HG03039 (cell line): ENCODE results near the gene VANGL2.

ENCODE experiments used
- ATAC-seq: cut with Tn5 transposase; IDR thresholded peaks from one replicate; pipeline ENCODE4 v1.9.1; 2021; ENCODE audit warnings: mild to moderate bottlenecking, moderate library complexity; ENCODE audit not compliant: unreplicated experiment

VANGL2 gene

DNA sequence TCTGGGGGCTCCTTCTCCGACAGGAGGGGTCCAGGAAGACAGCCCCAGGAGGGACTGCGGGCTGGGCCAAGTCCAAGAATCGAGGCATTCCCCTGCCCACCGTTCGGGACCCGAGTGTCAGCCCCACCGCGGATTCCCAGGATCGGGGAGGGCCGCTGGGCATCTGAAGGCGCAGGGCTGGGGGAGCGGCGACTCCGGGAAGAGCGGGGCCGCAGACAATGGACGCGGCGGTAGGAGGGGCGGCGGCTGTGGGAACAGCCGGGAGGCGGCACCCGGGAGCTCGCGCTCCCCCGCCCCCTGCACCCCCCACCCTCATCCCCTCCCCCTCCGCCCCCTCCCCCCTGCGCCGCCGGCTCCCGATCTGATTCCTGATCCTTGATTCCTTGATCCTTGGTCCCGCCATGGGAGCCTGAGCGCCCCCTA lies at the start of gene VANGL2:
VANGL2 (plus strand) TSS at position 342 of the 423 bp plus-strand sequence. CDS start 15,274 bp downstream, outside the sequence.
- ATAC-seq = no peak

DNA sequence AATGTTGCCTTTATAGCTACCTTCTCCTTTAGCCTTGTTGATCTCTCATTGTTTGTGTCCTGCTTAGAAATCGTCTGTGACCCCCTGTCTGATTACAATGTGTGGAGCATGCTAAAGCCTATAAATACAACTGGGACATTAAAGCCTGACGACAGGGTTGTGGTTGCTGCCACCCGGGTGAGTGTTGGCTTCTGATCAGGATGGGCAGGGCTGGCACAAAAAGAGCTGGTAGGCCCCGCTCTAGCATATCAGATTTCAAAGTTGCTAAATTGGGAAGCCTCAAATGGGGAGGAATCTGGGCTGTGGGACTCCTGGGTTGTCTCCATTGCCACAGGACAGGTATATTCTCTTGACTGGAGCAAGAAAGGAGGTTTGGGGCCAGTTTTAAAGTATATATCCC lies 48.7 kb upstream of the VANGL2 start:
- no peak for ATAC-seq

DNA sequence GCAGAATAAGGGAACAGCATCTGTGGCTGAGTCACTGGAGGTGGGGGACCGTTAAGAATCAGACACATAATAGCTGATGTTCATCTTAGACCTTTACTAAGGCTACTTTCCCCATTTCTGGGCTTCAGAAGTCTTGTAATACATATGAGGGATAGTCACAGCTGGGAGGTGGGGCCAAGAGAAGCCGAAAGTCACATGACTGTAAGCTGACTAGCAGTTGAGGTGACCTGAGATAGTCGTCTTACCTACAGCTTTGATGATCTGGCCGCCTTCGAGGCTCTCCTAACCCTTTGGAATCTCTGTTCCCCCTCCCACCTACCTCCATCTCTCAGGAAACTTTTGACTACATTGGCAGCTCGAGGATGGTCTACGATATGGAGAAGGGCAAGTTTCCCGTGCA lies 47.8 kb upstream of the VANGL2 start:
- ATAC-seq = no peak

DNA sequence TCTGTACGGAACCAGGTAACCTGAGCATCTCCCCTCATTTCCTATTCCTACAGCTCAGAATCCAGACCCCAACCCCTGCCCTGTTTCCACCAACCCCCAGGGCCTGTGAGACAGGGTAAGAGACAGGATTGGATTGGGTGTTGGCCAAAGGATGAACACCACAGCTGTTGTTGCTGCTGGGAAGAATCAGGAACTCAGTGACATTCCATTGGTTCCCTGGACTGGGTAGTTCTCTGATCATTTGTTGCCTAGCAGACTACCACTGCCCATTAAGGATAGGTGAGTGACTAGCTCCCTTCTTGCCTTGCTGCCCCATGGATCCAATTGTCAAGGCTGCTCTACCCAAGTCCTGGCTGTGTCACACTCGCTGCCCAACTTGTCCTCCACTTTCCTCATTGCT lies 47.1 kb upstream of the VANGL2 start:
- ATAC-seq = no peak

DNA sequence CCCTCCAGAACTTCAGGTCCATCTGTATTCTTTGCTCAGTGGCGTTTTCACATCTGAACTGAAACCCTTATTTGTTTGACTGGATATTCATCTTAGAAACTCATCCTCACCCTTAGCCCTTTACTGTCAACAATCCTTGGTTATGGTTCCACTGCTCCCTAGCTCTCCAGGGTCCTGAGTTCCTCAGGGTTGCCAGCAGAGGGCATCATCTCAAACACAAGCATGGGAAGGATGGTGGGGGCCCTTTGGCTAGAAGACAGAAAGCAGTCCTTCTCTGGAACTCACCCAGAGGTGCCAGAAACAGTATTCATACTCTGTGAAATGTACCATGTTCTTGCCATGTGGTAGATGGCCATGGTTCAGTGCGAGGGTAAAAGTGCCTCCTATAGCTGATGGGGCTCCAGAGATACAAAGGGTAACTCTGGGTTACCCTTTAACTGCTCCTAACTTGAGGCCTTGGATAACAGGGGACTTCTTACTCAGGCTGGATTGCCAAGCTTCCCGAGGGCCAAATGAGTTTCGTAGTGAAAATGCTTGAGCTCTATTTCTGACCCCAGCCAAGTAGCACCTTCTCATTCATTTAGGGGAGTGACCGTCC lies 45.9 kb upstream of the VANGL2 start:
- no peak for ATAC-seq

DNA sequence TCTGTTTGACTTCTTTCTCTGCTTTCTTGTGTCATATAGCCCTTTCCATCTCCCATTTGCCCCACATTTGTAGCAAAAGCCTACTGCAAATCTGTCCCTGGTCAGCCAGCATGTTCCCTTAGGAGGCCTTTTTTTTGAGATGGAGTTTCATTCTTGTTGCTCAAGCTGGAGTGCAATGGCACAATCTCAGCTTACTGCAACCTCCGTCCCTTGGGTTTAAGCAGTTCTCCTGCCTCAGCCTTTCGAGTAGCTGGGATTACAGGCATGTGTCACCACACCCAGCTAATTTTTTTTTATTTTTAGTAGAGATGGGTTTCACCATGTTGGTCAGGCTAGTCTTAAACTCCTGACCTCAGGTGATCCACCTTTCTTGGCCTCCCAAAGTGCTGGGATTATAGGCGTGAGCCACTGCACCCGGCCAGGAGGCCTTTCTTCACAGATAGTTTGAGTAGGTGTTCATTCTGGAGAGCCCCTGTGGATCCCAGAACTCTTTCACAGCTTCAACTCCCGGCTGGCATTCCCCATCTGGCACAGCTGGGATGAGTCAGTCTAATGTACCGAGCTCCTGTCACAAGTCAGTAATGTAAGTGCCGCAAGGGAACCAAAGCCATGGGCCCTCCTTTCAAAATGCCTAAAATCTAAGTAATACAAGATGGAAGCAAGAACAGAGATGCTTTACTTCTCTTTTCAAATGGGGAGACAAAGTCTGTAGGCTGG lies 42.9 kb upstream of the VANGL2 start:
- no peak for ATAC-seq

DNA sequence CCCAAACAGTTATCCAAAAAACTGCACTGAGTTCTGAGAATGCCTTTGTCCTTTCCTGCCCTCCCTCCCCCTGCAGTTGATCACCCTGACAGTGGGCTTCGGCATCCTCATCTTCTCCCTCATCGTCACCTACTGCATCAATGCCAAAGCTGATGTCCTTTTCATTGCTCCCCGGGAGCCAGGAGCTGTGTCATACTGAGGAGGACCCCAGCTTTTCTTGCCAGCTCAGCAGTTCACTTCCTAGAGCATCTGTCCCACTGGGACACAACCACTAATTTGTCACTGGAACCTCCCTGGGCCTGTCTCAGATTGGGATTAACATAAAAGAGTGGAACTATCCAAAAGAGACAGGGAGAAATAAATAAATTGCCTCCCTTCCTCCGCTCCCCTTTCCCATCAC lies 42.3 kb upstream of the VANGL2 start:
- ATAC-seq = no peak

DNA sequence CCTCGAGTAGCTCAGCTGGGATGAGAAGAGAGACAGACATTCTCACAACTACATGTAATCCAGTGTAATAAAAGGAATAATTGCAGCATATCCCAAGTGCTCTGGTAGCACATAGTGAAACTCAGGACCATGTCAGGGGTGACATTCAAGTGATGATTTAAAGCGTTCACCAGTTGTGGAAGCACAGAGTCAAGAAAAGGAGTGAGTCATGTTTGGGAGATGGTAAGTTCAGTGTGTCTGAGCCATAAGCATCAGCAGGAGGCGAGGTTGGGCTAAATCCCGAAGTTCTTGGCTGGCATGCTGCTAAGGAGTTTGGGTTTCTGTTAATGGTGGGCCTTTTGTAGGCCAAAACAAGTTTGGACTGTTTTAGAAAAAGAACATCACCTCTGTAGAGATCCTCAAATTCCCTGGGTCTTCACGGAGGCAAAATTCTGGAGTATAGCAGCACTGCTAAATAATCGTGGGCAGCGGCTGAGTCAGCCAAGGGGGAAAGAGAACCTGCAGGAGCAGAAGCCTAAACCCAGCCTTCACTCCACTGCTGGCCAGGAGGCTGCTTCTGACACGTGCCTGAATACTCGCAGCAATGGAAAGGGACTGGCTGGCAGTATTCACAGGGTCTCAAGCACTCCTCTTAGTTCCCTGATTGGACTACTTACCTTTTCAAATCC lies 40.7 kb upstream of the VANGL2 start:
- no peak for ATAC-seq

DNA sequence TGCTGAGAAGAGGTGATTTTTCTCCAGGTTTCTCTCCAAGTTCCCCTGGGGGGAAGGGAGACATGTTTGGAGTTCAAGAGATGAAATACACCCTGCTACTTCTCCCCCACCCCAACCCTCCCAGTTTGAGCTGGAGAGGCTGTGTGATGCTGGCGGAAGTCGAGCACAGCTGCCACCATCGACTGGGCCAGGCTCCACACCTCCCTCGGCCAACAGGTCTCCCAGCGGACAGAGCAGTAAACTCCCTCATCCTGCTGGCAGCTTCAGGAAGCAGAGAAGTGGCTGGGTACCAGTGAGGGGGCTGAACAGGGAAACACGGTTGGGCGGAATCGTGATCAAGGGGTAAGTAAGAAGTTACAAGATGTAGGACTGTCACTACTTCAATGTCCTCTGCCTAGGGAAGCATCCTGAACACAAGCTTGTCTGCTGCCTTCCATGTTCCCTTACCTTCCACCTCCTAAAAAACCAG lies 40.1 kb upstream of the VANGL2 start:
- ATAC-seq = no peak

DNA sequence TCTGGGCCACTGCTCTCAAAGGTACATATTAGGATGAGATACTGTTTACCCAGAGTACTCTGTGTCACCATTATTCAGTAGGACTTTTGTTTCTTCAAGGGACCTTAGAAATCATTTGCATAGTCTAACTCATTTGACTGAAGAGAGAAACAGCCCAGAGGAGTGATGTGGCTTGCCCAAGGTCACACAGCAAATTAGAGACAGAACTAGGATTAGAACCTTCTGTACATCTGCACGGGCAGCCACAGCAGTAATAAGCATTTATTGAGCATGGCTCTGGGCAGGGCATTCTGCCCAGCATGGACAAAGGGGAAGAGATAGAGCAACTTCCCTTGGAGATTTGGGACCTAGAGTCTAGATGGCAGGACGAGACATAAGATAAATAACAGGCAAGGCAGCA lies 39.2 kb upstream of the VANGL2 start:
- ATAC-seq = no peak

DNA sequence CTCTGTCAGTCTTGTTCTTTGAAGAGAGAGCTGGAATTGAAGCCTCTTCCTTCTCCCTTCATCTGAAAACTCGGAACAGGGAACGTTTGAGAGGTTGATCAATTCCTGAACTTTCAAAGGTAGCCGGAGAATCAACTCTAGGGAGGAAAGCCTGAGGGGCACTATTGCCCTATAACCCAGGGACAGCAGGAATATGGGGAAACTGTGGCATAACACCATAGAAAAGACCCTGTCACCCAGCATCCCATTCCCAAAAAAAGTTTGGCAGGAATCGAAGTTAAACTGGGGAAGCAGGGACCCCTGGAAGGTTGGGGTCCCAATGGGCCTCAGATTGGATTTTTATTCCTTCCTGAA lies 38.6 kb upstream of the VANGL2 start:
- ATAC-seq = no peak

DNA sequence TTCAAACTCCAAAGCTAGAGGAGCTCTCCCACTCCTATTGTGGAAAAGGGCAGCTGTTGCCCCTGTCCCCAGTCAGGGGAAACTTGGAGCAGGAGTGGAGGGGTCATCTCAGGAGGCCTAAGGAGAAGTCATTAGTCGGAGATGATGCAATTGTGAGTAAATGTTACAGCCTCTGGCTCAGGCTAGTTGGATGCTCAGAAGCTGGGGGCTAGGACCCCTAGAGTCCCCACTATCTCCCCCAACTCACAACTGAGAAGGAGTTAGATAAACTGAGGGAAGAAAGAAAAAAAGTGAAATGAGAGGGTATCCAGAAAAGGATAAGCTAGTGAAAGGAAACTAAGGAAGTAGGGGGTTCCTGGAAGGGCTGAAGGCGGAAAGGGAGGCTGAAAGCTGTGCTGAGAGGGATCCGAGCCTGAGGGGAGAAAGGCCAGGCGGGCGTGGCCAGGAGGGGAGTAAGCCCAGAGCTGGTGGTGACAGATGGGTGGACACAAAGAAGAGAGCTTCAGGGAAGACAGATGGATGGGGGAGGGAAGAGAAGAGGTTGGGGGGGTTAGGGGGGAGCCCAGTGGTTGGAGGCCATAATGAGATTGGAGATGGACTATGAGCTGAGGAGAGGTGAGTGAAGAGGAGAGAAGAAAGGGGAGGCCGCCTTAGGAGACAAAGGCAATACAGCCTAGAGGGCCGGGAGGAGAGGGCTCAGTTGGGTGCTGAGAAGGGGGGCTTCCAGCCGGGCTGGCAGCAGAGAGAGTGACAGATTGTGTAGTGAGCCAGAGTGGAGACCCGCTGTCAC lies 38.0 kb upstream of the VANGL2 start:
- ATAC-seq = no peak

DNA sequence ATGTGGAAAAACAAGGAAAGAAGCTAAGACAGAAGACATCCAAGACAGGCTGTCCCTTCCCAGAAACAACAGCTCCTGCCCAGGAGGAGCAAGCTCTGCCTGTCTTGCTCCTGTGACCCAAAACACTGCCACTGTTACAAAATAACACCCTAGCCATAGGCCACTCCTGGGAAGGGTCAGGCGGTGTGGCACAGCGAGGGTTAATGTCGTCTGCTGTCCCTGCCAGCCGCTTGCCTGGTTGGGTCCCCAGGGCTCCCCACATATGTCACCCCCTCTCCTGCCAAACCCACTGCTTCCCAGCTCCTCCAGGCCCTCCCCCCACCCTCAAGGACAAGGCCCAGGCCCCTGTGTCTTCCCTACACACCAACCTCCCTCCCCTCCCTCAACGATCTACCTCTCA lies 37.4 kb upstream of the VANGL2 start:
- no peak for ATAC-seq

DNA sequence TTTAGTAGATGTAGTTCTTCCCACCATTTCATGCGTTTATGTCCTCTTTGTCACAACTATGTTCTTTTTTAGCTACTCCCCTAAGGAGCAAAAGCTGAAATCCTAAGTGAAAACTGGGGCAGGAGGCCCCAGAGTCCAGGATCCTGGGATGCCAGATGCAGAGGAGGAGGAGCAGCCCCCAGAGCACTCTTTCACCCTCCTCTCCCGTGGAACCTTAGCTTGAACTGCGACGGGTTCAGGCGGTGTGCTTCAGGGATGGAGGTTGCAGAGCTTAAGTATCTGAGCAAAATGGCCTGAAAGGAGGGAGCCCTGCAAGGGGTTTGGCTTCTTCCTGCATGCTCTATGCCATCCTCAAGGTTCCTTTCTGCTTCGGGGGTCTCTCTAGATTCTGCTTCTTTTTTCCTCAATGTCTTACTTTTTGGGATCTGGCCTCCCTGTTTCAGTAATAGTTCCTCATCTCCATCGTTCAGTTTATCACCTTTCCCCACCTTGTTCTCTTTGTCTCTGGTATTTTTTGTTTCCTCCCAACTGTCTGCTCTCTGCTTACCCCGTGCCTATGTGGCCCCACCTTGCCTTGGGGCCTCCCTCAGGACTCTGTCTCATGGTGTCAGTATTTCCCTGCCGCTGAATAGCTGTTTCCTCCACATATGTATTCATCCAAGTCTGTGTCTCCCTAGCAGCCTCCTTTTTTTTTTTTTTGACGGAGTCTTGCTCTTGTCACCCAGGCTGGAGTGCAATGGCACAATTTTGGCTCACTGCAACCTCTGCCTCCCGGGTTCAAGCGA lies 36.2 kb upstream of the VANGL2 start:
- no peak for ATAC-seq

DNA sequence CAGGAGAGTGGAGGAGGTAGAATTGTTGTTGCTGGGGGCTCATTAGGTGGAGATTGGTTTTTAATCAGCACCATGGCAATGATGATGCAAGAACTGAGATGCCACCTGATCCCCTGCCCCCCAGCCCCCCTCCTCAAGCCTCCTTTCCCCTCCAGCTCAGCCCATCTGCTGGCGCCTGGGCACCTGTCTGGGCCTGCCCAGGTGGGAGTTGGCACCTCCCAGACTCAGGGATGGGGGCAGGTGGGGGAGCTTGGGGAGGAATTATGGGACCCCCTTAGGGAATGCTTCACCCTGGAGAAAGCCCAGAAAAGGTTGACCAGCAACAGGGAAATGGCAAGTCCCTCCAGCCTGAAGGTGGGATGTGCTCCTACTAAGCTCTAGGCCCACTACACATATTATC lies 35.0 kb upstream of the VANGL2 start:
- ATAC-seq = no peak

DNA sequence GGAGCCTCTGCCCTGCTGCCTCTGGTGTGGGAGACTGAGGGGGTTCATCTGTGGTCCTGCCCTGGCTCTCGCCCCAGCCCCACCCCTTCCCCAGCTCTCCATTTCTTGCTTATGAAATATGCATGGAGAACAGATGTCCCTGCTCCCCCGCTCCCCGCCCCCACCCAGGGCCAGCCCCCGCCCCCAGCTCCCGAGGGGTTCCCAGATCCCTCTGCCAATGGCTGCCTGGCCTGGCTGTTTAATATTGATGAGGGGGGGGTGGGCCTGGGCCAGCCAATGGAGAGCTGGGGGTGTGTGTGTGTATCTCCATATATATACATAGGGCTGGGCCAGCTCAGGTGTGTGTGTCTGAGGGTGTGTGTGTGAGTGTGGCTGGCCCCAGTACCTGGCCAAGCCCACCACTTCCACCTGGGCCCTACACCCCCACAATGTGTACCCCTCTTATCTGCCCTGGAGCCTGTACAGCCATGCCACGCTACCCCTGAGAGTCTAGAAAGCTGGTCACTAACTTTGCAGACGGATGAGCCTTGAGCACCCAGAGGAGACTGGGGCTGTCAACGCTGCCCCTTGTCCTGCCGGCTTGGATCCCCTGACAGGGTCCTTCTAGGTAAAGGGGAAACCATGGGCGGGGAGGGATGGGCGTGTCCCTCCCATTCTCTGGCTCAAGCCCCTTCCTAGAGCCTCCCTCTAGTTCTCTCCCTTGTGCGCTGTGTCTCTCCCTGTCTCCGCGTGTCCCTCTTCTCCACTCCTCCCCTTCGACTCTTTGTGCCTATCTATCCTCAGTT lies 33.4 kb upstream of the VANGL2 start, which contains the start of gene NHLH1:
NHLH1 (plus strand) TSS at position 341 of the 785 bp plus-strand sequence. CDS start 3,661 bp downstream, outside the sequence.
- ATAC-seq = no peak

DNA sequence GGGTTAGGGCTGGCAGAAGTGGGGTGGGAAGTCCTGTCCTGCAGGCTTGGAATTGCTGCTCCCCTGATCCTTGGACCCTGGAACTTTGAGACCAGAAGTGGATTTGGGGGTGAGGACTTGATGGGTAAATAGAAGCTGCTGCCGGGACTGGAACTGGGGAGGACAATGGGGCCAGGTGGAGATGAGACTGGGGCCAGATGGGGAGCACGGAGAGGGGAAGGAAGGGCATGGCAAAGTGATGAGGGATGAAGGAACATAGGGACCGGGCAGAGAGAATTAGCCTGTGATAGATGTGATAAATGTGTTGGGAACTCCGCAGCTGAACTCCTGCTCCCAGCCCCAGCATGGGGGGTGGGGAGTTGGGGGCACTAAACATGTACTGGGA lies 32.9 kb upstream of the VANGL2 start:
- no peak for ATAC-seq

DNA sequence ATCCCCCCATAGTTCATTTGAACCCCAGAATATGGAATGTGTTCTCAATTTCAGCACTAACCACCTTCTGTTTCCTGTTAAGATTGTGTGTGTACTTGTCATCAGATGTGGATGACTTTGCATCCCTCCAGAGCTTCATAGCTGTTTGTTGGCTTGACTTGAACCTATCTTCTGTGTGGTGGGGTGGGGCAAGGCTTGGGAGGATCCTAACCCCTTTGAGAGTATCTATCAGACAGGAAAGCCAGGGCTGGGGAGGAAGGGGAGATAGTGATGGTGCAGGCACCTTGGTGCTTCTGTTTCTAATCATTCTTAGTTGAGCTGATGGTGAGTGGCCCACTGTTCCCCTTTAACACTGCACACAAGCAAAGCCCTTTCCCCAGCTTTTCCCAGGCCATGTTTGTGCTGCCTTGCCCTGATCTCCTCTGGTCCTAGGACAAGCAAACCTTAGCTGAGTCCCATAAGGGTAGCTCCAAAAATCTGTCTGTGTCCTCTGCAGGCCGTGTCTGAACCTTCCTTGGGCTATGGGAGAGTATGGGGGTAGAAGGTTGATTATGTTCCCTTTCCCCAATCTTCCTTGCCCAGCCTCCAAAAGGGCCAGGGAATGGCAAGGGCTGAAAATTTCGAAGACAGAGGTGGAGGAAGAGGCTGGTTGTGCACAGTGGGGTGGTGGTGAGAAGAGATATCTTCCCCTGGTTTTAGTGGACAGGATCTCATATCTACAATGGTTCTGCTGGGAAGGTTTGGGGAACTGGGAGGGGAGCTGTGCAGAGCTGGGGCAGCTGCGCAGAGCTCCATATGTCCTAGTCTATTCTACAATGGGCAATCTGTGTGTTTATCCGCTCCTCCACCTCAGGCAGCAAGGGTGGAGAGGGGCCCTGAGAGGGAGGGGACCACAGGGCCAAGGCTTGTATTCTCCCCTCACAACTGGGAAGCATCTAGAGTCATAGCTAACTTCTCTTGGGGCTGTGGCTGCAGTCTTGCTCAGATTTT lies 32.1 kb upstream of the VANGL2 start:
- ATAC-seq = no peak

DNA sequence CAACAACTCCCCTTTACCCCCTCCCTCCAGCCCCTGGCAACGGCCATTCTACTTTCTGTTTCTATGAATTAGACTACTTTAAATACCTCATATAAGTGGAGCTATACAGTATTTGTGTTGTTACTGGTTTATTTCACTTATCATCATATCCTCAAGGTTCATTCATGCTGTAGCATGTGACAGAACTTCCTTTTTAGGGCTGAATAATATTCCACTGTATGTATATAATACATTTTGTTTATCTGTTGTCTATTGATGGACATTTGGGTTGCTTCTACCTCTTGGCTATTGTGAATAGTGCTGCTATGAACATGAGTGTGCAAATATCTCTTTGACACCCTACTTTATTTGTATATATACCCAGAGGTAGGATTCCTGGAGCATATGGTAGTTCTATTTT lies 31.3 kb upstream of the VANGL2 start:
- no peak for ATAC-seq
